ENCODE measurements around the gene HCFC1R1.

GRCh38 chr16:3051009-3051408, 27.3 kb upstream of the HCFC1R1 start:
- TF ChIP-seq CTCF (IDR thresholded peaks at IDR 0.05; ENCODE audit: borderline replicate concordance, extremely low read depth, low read length, poor library complexity, severe bottlenecking), result no peak
- no peak for TF ChIP-seq EZH2 (IDR thresholded peaks at IDR 0.05; ENCODE audit: borderline replicate concordance, low read depth, low read length, severe bottlenecking)
